Fibroblast of skin of scalp (primary cell): ENCODE measurements around the gene TUBGCP2.
"Not testable (repeated sequence)": the region's sequence is repeated elsewhere in the genome, so short reads cannot be mapped to it uniquely, and the experiment has no call there.

Experiments used
- DNase-seq: peaks from one replicate; pipeline ENCODE4 v3.0.0-alpha.2; 2013

TUBGCP2 gene

DNA sequence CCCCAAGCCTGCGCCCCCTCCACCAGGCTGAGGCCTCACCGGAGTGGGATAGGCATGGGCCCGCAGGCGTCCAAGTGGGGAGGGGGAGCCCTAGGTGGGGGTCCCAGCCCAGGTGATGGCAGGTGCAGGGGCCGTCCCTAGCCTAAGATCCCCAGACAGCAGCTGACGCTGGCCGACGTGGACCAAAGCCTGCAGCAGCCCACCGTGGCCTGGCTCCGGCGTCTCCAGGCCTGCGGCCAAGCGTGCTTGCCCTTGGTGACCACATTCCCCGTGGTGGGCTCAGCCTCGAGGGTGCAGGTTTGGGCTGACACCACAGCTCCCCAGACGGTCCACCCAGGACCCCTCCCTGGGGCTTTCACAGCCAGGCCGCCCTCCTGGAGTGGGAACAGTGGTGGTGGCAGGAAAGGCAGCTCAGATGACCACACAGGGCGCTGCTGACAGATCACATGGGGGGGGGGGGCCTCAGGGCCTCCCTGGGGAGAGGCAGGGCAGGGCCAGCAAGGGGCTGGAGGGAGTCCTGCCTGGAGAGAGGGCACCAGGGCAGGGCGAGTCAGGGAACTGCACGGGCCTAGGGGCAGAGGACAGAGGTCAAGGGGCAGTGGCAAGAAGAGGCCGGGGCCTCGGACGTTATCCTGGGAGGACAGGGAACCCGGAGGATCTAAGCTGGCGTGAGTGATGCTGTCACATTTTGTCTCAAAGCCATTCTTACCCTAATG is 31.2 kb downstream of the TUBGCP2 start:
- no peak for DNase-seq

DNA sequence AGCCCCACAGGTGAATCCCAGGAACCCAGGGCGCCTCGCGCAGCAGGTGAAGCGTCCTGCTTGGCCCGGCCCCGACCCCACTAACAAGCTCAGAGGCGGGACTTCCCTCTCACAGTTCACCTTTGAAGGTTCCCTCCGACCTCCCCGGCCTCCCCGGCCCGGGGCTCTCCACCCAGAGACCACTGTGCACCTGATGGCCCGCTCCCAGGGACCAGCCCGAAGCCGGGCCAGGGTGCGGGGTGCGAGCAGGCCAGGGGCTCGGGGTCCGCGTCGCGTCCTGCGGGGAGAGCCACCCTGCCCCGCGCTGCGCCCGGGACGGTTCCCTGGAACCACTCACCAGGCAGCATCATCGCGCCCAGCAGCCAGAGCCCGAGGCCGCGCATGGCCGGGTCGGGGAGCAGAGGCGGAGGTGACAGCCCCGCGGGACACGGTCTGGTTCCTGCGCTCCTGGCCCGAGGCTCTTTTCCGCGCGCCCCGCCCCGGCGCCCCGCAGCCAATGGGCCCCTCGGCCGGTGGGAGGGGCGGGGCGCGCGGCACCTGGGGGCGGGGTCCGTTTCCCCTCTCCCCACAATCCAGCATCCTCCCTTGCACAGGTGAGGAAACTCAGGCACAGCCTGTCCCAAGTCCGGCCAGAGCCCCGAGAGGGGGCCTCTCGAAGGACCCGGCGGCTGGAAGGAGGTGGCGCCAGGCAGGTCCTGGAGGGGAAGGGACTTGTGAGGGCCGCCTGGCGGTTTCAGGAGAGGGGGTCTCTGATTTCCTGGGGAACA is 32.1 kb downstream of the TUBGCP2 start, which contains the start of gene ADAM8:
TSS of gene ADAM8 (minus strand) at position 434 of the 767 bp plus-strand sequence. CDS start at position 383, 51 bp downstream.
- DNase-seq: no peak

DNA sequence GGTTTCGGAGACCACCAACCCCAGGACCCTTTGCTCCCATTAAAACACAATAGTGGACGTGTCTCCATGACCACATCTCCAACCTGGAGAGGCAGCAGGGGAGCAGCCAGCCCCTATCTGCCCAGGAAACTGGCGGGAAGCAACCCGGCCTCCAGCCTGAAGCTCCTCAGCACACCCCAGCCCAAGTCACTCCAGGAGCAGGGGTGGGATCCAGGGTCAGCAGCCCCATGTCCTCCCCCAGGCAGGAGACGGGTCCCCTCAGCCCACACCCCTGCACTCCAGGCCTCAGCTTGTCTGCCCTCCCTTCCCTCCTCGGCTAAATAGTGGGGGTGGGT is 32.6 kb downstream of the TUBGCP2 start:
- DNase-seq: no peak

DNA sequence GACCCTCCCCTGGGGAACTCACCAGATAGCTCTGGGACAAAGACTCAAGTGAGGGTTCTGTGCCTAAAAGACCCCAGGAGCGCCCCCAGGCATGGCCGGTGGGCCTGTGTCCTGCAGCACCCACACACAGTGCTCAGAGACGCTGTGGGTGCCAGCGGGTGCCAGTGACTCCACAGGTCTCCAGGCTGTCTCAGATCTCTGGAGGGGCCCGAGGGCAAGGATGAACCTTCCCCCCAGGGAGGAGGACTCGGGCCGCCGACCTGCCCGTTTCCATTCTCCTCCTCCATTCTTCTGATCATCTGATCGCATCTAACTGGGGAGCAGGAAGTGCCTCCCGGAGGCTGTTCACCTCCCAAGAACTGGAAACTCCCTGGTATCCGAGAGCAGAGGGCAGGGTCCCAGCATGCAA is 33.0 kb downstream of the TUBGCP2 start:
- no peak for DNase-seq

DNA sequence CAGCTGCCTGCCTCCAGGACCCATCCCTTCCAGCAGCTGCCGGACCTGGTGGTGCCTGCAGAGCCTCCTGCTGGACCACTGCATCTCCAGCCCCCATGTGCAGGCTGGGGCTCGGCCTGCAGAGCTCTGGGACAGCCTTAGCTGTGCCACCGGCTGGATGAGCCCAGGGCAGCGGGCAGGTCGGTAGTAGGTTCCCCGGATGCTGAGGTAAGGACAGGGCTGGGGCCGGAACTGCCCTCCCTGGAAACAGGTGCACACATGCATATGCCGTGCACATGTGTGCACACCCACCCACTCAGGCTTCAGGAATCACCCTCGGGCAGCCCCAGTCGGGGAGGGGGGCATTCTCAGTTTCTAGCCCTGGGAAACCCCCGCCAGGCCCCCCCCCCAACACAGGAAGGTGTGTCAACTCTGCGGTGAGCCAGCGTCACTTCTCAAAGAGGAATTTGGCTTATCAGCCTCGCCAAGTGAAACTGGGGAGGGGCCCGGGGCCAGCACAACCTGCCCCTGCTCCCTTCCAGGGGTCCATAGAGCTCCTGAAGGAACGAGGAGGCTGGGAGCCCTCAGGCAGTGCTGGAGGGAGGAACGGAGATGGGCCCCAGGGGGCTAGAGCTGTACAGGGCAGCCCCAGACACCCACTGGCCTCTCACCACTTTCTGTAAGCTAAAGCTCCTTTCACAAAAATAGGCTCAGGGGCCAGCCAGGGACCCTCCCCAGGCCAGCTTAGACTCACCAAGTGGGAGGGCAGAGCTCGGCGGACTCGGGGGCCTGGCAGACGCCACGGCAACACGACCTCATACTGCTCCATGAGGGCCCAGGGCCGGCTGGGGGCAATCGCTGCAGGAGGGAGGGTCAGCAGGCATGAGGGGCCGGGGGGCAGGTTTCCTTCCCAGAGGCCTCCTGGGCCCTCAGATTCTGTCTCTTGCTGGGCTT is 33.7 kb downstream of the TUBGCP2 start:
- DNase-seq: no peak

DNA sequence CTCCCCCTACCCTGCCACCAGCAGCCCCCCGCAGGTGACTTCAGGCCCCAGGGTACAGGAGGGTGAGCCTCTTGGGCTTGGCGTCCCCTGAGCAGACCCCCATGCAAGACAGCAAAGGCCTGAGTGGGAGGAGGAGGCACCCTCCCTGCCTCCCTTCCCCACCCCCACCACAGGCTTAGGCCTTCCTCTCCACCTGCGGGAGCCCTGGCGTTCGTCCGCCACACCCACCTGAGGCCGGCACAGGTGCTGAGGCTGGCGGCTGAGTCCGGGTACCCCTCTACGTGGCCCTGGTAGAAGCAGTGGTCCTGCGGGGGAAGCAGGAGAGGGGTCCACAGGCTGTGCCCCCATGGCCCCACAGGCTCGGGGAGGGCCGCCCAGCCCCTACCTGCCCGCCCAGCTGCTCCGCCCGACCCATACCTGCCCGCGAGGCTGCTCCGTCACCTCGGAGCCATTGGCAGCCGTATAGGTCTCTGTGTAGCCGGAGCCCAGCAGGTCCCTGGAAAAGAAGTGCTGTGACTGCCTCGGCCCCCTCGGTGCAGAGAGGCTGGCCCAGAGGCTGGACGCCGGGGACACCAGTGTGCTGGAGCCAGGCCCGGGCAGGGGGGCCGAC is 35.0 kb downstream of the TUBGCP2 start:
- no peak for DNase-seq

DNA sequence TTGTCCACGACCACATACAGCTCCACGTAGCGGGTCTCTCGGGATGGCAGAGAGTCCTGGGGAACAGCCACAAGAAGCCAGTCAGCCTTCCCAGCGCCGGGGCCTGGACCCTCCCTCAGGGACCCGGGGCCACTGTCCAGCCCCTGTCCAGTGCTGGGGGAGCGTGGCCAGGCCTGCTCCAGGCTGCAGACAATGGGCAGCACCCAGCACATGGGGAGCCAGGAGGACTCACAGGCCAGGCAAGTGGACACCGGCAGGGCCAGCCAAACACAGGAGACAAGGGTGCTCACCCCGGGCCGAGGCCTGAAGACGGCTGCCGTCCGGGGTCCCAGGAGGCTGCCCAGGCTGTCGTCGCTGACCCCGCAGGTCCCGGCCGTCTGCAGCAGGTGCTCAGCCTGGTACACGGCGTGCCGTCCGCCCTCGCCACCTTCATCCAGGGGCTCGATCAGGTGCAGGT is 35.7 kb downstream of the TUBGCP2 start:
- no peak for DNase-seq

DNA sequence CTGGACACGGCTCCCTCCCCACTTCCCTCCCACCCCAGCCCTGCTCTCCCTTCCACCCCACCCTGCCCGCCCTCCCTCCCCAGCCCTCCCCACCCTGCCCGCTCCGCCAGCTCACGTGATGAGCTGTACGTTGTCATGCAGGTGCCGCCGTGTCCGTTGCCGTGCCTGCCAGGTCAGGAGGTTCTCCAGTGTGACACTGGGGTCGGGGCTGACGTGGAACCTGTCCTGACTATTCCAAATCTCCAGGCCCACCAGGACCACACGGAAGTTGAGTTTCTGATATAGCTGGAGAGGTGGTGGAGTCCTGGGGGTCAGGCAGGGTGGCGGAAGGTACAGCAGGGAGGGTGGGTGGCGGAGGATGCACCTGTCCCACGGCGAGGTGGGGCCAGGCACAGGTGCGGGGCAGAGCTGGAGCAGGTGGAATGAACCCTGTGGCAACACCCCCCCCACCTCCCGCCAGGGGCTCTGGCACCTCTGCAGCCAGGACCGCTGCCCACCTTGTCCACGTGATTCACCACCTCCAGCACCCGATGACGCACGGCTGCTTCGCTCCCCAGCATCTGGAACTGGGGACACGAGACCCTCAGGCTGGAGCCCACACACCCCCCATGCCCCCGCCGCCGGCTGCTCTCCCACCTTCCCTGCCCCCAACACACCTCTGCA is 36.2 kb downstream of the TUBGCP2 start:
- no peak for DNase-seq

DNA sequence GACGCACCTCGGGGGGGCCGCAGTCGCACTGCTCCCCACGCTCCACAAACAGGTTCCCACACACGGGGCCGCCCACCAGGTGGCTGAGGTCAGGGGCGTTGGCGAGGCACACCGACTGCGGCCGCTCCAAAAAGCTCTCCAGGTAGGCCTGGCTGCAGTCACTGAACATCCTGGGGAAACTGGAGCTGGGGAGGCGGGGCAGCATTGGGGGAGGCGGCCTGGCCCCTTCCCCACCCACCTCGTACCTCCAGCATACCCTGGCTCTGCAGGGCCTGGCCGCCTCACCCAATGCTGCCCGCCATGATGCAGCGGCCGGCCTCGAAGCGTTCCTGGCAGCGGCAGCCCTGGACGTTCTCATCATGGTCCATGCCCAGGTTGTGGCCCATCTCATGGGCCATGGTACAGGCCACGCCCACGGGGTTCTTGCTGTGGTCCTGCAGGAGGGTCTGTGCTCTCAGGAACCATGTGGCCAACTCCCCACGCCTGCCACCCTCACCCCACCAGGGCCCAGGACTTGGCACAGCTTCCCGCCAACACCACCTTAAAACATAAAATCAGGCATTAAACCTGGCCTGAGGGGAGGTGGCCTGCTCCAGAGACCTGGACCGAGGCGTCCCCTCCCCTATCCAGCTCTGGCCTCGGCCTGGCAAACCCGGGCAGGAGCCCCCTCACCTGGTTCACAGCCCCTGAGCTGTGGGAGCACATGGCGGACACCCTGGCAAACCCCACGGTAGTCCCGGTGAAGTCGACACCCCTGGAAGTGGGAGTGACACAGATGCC is 37.0 kb downstream of the TUBGCP2 start:
- no peak for DNase-seq

DNA sequence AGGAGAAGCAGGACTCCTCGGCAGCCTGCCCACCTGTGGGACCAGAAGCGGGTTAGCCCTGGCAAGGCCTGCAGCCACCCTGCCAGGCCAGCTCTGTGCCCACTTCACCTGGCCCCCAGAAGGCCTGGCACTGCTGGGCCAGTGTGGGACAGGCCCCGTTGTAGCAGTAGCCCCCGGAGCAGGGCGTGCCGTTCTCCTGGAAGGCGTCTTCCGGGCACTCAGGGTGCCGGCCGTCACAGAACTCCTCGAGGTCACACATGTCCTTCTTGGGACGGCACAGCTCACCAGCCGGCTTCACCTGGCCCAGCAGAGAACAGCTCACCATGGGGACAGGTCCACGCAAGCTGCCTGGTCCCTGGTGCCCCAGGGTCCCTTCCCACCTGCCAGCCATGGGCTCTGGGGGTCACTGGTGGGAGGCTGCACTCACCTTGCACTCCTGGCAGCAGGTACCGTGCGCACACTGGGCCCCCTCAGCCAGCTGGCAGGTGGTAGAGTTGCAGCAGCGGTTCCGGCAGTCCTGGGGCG is 37.8 kb downstream of the TUBGCP2 start:
- DNase-seq: no peak

DNA sequence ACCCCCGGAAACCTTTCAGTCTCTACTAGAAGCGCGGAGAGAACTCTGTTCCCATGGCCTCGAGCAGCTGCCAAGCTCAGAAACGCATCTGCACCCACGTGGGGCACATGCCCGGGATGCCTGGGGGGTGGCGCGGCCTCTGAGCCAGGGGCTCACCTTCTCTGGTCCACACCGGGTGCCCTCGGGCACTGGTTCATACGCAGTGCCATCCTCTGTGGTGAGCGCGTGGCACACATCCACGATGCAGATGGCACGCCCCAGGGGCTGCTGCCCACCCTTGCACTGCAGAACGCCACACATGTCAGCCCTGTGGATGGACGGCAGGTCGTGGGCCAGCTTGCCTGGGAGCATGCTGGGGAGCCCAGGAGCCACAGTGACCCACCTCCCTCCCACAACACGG is 38.5 kb downstream of the TUBGCP2 start:
- no peak for DNase-seq

DNA sequence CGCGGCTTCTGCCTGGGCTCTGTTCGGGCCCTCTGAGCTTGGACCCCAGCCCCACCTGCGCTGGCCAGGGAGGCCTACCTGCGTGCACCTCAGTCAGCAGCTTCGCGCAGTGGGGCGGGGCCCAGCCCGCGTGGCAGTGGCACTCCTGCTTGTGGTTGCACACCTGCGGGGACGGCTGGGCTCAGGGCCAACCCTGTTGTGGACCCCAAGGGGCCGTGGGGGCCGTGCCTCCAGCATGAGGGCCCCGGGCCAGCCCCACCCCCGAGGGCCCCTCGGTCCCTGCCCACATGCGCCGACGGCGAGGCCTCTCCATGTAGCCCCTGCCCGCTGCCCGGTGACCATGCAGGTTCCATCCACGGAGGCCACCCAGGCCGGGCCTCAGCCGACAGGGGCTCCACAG is 39.3 kb downstream of the TUBGCP2 start:
- no peak for DNase-seq

DNA sequence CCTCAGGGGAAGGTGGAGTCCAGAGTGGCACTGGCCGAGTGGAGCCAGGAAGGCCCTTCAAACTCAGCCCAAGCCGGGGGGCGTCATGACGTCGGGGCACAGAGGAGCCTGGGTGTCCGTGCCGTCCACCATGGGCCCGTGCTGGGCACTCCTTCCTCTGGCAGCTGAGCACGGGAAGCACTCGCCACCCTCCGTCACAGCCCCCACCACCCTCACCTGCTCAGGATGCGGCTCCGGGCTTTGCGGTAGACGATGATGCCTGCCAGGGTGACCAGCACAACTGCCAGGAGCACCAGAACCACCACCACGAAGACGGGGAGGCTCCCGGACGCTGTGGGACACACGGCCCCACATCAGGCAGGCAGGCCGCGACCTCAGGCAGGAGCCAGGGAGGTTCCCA is 40.1 kb downstream of the TUBGCP2 start:
- no peak for DNase-seq

DNA sequence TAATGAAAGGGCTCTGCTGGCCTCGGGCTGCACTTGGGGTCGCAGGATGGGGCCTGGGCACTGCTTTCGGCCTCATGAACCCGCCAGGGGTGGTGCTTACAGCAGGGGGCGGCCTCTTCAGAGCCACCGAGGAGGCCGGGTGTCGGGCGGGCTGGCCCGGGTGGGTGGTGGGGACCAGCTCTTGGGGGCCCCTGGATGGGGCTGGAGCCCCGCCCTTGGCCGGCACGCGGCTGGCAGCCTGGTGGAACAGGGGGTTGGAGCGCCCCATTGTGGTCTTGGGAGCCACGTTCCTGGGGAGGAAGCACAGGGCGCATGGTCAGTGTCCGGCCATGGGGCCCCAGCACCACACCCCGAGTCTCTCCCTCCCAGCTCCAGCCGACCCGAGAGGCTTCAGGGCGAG is 40.8 kb downstream of the TUBGCP2 start:
- no peak for DNase-seq

DNA sequence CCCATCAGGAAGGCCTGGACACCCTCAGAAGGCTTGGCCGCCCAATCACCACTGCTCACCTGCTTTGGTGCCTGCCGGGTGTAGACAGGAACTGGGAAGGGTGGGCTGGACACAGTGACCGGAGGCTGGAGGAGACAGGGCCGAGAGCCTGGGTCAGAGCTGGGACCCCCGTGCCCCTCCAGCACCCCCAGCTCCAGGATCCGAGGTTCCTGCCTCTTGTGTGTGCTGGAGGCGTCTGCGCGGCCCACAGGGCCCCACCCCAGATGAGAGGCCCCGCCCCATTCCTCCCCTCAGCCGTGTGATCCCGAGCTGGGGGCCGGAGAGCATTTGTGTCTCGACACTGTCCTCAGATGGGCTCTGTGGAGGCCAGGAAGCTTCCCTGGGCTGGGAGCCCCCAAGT is 41.4 kb downstream of the TUBGCP2 start:
- DNase-seq: no peak

DNA sequence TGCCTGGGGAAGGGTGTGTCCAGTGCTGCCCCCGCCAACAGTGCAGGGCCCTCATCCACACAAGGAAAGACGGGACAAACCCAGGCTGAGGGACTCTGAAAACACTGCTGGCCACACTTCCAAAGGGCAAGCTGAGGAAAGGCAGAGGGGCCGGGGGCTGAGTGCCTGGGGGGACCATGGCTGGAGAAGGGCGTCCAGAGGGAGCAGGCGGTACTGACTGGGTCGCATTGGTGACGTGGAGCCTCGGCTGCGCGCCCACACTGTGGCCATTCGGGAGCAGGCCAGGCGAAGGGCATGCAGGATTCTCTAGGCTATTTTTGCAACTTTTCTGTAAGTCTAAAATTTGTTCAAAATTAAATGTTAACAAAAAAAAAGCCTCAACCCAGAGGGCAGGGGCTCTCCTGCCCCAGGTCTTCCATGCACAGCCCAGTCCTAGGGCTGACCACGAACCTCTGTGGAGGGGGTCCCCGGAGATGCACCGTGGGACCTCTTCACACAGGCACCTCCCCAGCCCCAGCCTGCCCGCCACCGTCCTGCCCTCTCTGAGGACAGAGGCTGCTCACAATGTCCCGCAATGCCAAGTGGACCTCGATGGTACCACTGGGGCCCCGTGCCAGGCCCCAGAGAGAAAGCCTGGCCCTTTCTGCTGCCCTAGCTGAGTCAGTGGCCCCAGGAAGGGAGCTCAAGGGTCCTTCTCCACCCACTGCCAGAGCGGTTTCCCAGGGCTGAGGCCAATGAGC is 42.4 kb downstream of the TUBGCP2 start:
- DNase-seq: no peak

DNA sequence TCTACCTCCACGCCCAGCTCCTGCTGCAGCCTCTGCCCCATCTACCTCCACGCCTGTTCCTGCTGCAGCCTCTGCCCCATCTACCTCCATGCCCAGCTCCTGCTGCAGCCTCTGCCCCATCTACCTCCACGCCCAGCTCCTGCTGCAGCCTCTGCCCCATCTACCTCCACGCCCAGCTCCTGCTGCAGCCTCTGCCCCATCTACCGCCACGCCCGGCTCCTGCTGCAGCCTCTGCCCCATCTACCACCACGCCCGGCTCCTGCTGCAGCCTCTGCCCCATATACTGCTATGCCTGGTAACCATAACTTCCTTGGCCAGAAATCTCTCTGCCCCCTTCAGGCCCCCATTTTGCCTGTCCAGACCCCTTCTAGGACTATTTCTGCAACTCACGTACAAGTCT is 43.6 kb downstream of the TUBGCP2 start:
- DNase-seq: not testable (repeated sequence)

DNA sequence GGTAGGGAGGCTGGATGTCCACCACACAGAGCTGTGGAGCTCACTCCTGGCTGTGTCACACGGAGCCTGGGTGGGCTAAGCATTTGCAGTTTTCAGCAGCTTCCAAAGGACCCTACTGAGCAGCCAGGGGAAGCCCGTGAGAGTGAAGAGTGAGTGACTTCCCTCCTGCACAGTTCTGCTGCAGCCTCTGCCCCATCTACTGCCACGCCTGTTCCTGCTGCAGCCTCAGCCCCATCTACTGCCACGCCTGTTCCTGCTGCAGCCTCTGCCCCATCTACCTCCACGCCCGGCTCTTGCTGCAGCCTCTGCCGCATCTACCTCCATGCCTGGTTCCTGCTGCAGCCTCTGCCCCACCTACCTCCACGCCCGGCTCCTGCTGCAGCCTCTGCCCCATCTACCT is 44.2 kb downstream of the TUBGCP2 start:
- no peak for DNase-seq

DNA sequence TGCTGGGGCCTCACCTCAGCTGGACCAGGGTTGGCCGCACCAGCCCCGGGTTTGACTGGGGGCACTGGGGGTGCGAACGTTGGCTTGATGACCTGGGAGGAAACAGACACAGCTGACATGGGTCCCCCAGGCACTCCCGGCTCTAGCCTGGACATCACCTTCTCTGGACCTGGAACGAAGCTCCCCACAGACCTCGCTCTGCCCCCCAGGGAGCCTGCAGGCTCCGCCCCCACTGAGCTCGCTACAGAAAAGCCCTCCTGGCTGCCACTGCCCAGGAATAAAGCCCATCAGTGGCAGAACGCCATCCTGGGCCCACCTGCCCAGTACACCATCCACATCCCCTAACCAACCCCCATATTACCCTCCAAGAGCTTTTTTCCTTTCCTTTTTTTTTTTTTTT is 45.0 kb downstream of the TUBGCP2 start:
- DNase-seq: no peak

DNA sequence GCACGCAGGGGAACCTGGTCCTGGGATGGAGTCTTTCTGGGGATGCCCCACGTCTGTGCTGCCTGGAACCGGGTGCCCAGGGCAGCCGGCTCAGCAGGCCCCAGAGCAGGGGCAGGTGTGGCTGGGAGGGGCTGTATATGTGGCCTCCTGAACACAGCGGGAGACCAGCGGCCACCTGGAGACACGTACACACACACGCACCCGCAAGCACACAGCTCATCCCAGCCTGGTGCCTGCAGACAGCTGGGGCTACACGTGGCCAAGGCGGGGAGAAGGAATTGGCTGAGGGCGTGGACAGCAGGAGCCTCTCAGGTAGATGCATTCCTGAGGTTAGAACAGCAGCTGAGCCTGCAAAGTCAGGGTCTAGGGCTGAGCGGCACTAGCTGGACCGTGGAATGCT is 46.0 kb downstream of the TUBGCP2 start:
- DNase-seq: no peak
